DMS53 treated with DMSO at 0.1 percent for 48 hours (cell line): ENCODE results near the gene CYP8B1.

Source experiments
- DNase-seq: peaks from one replicate; lab custom pipeline; 2025; ENCODE audit not compliant: unreplicated experiment; lab: John Stamatoyannopoulos, UW

Gene CYP8B1

GRCh38 chr3:42829083-42829627 is 46.5 kb downstream of the CYP8B1 start:
- no peak for DNase-seq

- DNase-seq = no peak
Measured at GRCh38 chr3:42827654-42828053, 48.0 kb downstream of the CYP8B1 start.

GRCh38 chr3:42827023-42827422 is 48.7 kb downstream of the CYP8B1 start:
- DNase-seq = no peak

GRCh38 chr3:42826141-42826540 is 49.5 kb downstream of the CYP8B1 start:
- no peak for DNase-seq

GRCh38 chr3:42823351-42823750 is 52.3 kb downstream of the CYP8B1 start:
- no peak for DNase-seq

GRCh38 chr3:42822828-42823227 is 52.9 kb downstream of the CYP8B1 start:
- DNase-seq = no peak
